ENCODE data around the gene TUBAL3.
"Not testable (repeated sequence)": the region's sequence is repeated elsewhere in the genome, so short reads cannot be mapped to it uniquely, and the experiment has no call there.

The TUBAL3 gene

DNA sequence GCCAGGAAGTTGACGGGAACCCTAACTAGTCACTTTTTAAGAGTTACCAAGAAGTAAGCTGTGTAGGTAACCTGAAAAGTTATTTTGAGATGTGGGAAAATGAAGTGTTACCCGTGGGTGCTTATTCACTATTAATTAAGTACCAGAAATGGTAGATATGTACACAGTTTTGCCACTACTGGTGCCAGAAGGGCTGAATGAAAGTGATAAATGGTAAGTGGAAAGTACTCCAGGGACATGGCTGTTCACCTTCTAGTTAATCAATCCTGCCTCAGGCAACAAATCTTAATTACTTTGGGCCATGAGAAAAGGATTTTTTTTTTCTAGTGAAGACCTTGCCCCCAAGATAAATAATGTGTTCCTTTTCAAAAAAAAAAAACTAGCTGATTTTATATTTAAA lies 23.5 kb upstream of the TUBAL3 start:
- in situ Hi-C loops (cut with HindIII; ENCODE audit: low sequenced_read_pairs) = no loop called here

- in situ Hi-C loops (cut with HindIII; ENCODE audit: low sequenced_read_pairs) = no loop called here
Measured at GRCh38 chr10:5424751-5425150, 20.1 kb upstream of the TUBAL3 start.

- in situ Hi-C loops (cut with HindIII; ENCODE audit: low sequenced_read_pairs) = no loop called here
Measured at GRCh38 chr10:5423771-5424170, 19.1 kb upstream of the TUBAL3 start.

DNA sequence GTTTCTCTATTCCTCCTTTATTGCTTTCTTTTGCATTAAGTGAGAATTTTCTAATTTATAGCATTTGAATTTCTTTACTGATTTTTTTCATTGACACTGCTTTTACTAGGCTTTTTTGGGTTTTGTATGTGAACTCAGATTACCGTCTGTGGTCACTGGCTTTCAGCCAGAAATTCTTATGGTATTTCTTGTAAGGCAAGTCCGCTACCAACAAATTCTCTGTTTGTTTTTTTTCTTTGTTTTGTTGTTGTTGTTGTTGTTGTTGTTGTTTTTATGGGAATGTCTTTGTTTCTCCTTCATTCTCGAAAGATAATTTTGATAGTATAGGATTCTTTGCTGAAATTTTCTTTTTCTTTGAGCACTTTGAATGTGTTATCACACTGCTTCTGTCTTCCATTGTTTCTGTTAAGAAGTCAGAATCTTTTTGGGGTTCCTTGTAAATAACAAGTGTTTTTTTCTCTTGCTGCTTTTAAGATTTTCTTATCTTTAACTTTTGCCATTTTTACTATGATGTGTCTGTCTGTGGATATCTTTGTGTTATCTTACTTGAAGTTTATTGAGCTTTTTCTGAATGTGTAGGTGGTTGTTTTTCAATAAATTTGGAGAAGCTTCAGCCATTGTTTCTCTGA lies 15.0 kb upstream of the TUBAL3 start:
- in situ Hi-C loops (cut with HindIII; ENCODE audit: low sequenced_read_pairs) = no loop called here

GRCh38 chr10:5418584-5418983 lies 14.0 kb upstream of the TUBAL3 start:
- in situ Hi-C loops (cut with HindIII; ENCODE audit: low sequenced_read_pairs) = no loop called here

DNA sequence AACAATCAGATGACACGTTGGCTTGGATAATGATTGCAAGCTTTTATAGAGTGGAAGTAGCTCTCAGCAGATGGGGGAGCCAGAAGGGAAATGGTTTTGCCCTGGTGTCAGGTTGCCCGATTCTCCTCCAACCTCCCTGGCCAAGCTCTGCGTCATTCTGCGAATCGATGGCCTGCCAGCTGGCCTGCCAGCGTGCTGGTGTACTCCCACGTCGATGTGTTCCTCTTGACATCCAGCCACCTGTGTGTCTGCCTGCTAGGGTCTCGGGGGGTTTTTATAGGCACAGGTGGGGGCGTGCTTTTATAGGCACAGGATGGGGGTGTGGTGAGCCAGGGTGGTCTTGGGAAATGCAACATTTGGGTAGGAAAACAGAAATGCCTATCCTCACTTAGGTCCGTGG lies 12.4 kb upstream of the TUBAL3 start:
- in situ Hi-C loops (cut with HindIII; ENCODE audit: low sequenced_read_pairs) = no loop called here

GRCh38 chr10:5413012-5413938 lies 8.6 kb upstream of the TUBAL3 start:
- in situ Hi-C loops (cut with HindIII; ENCODE audit: low sequenced_read_pairs) = no loop called here

DNA sequence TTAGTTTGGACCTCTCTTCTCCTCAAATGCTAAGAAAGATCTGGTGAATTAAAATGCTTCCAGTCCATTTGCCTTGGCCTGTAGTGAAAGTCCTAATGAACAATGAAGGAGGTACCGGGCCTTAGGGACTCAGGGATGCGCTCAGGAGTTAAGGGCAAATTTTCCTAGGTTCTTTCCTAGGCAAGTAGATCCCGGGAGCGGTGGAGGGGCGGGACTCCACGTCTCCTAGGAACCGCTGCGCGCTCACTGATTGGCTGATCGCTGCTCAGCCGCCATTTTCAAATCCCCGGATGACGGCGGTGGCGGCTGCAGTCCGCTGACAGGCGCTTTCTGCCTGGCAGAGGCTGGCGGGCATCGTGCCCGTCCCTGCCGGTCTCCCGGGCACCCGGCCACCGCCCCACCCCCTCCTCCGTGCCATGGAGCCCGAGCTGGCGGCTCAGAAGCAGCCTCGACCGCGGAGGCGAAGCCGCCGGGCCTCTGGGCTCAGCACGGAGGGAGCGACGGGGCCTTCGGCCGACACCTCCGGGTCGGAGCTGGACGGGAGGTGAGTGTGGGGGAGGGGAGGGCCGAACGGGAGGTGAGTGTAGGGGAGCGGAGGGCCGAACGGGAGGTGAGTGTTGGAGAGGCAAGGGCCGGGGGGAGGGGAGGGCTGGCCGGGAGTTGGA lies 7.8 kb upstream of the TUBAL3 start, which contains the start of gene NET1:
TSS of gene NET1 (plus strand) at position 281 of the 665 bp plus-strand sequence. CDS start at position 417, 136 bp downstream.
- in situ Hi-C loops (cut with HindIII; ENCODE audit: low sequenced_read_pairs) = no loop called here

DNA sequence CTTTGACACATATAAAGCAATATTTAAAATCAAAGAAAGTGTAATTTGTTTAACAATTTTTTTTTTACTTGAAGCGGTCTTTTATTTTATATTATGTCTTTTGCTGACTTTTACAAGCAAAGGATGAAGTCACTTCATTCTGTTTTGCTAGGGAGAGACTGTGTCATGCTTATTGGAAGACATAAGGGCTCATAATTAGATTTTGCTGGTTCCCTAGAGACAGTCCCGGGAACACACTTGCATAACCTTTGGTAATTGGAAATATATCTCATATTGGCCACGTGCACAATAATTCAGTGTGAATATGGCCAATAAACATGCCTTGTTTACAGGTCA lies 7.3 kb upstream of the TUBAL3 start:
- in situ Hi-C loops (cut with HindIII; ENCODE audit: low sequenced_read_pairs) = no loop called here

DNA sequence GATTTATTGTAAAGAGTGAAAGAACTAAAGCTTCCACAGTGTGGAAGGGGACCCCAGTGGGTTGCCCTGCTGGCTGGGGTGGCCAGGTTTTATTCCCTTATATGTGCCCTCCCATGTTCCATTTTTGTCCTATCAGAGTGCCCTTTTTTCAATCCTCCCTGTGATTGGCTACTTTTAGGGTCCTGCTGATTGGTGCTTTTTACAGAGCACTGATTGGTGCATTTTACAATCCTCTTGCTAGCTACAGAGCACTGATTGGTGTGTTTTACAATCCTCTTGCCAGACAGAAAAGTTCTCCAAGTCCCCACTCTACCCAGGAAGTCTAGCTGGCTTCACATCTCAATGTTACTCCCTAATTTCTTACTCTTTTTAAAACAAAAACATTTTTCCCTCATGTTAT lies 6.2 kb upstream of the TUBAL3 start:
- in situ Hi-C loops (cut with HindIII; ENCODE audit: low sequenced_read_pairs) = not testable (repeated sequence)

DNA sequence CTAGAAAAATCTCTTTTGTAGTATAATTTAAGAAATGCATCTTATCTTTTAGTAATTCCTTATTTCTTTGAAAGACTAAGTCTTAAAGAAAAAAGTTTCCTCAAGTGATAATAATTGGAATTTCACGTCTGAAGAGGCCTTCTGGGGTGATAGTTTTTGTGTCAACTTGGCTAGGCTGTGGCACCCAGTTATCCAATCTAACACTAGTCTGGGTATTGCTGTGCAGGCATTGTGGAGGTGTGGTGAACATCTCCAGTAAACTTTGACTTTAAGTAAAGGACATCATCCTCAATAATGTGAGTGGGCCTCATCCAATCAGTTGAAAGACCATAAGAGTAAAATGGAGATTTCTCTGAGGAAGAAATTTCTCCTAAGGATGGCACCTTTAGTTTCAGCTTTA lies 2.3 kb upstream of the TUBAL3 start:
- in situ Hi-C loops (cut with HindIII; ENCODE audit: low sequenced_read_pairs) = no loop called here

DNA sequence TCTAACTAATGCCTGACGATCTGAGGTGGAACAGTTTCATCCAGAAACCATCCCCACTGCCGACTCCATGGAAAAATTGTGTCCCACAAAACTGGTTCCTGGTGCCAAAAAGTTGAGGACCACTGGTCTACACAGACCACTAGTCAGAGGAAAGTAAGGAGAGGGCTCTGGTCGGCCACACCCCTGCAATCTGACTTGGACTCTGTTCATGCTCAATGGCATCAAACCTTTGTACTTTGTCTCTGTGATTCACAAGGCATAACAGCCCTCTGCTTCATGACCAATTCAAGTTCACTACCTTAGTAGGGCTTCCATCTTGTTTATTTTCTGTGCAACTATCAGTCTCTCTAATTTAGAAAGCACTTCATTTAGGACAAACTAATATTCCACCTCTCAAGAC lies 1.8 kb downstream of the TUBAL3 start:
- in situ Hi-C loops (cut with HindIII; ENCODE audit: low sequenced_read_pairs) = no loop called here

DNA sequence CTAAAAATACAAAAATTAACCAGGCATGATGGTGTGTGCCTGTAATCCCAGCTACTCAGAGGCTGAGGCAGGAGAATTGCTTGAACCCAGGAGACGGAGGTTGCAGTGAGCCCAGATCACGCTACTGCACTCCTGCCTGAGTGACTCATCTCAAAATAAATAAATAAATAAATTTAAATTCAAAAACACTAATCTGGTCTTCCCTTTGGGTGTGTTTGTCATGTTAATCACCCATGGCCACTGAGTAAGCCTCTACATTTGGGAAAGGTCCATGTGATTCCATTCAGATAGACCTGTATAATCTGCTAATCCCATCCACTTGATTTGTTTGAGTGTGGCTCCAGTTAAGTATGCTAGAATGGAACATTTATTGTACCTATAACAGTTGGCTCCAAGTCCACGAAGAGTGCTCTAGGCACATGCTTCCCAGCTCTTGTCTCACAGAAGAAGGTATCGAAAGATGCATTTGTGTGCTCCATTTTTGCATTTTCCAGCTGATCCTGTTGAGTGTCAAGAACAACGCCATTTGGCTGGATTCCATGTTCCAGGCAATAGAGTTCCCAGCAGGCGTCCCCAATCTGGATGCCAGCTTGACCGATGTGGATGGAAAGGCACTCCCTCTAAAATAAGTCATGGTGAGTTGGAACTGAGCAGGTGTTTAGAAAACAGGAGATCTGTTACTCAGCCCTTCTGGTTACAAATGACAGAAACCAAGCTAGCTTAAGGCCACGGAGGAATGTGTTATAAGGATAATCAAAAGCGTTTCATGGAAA lies 4.0 kb downstream of the TUBAL3 start:
- in situ Hi-C loops (cut with HindIII; ENCODE audit: low sequenced_read_pairs) = no loop called here

- in situ Hi-C loops (cut with HindIII; ENCODE audit: low sequenced_read_pairs) = loop anchor here (25.0 kb wide), 1 partner anchor 88 kb away; the partner anchor contains the start of gene CALML5
Measured at GRCh38 chr10:5399332-5399731, 5.3 kb downstream of the TUBAL3 start.

DNA sequence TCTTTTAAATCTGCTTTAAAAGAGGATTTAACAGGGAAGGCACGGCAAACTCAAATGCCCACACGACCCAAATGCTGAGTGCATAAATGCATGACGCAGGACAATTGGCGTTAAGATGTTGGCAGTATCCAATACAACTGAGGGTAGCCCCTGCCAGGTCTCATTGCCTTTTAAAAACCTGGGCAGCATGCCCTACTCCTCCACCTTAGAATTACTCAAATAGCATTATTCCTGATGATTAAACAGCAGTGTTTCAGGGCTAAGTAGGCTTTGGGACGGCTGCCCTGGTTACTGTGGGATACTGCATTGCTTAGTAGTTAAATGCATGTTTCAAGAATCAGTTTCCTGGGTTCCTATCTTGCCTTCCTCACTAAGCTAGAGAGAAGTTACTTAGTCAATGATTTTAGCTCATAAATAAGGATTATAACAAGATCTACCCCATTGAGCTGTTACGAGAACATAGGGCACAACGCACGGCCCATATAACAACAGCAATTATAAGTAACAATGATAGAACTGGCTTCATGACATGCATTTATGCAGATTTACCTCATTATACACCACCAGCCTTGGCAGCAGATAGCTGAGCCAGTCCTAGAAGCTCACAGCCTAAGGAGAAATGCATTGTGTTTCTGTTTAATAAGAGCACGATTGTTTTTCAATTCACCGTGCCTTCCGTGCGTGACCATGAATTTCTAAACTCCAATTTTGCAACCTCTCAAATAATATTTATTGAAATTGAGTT lies 7.9 kb downstream of the TUBAL3 start:
- in situ Hi-C loops (cut with HindIII; ENCODE audit: low sequenced_read_pairs) = loop anchor here (25.0 kb wide), 1 partner anchor 91 kb away; the partner anchor contains the start of gene CALML5

GRCh38 chr10:5395168-5395567 lies 9.5 kb downstream of the TUBAL3 start:
- in situ Hi-C loops (cut with HindIII; ENCODE audit: low sequenced_read_pairs) = loop anchor here (25.0 kb wide), 1 partner anchor 92 kb away; the partner anchor contains the start of gene CALML5

DNA sequence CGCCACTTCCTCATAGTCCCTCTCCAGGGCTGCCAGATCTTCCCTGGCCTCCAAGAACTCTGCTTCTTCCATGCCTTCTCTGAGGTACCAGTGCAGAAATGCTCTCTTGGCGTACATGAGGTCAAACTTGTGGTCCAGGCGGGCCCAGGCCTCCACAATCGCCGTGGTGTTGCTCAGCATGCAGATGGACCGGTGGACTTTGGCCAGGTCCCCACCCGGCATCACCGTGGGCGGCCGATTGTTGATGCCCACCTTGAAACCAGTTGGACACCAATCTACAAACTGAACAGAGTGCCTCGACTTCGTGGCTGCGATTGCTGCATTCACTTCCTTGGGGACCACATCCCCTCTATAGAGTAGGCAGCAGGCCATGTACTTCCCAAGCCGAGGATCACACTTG lies 11.1 kb downstream of the TUBAL3 start:
- in situ Hi-C loops (cut with HindIII; ENCODE audit: low sequenced_read_pairs) = loop anchor here (25.0 kb wide), 1 partner anchor 94 kb away; the partner anchor contains the start of gene CALML5

- in situ Hi-C loops (cut with HindIII; ENCODE audit: low sequenced_read_pairs) = loop anchor here (25.0 kb wide), 1 partner anchor 96 kb away; the partner anchor contains the start of gene CALML5
Measured at GRCh38 chr10:5391790-5392189, 12.8 kb downstream of the TUBAL3 start.

- in situ Hi-C loops (cut with HindIII; ENCODE audit: low sequenced_read_pairs) = loop anchor here (25.0 kb wide), 1 partner anchor 97 kb away; the partner anchor contains the start of gene CALML5
Measured at GRCh38 chr10:5390607-5391205, 13.9 kb downstream of the TUBAL3 start.
